ENCODE measurements around the gene MYL12B.
"Not testable (repeated sequence)": the region's sequence is repeated elsewhere in the genome, so short reads cannot be mapped to it uniquely, and the experiment has no call there.

MYL12B gene

DNA sequence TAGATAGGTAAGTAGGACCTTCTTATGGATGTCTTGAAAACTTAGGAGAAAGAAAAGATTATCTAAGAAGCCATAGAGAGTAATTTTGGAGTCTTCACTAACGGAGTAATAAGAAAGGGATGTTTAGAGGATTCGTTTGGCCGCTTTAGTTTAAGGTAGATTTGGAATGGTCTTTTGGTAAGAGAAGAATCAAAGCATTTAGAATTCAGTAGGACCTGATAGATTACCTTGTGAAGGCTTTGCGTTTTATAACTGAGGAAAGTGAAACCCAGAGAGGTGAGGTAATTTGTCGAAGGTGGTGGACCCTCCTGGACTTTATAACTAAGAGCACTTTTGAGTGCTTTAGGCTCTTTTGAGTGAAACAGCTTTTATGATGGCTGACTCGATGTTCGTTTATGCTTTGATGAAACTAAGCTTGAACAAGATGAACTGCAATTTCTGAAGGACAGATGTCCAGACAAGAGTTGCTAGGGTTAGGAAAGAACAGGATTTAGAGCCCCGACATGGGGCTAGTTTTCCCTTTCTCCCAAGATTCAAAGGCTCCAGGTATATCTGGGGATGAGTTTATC lies 1.3 kb downstream of the MYL12B start:
- DNase-seq, result no peak

DNA sequence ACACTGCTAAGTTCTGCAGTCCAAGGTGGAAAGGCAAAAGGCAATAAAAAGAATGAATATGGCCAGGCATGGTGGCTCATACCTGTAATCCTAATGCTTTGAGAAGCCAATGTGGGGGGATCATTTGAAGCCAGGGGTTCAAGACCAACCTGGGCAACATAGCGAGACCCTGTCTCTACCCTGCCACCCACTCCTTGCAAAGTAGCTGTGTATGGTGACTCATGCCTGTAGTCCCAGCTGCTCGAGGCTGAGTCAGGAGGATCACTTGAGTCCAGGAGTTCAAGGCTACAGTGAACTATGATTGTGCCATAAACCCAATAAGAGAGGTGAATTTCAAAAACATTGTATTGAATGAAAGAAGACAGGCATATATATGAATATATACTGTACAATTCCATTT lies 2.4 kb downstream of the MYL12B start:
- DNase-seq, result no peak

- DNase-seq, result no peak
Observed at GRCh38 chr18:3265564-3266033, 3.7 kb downstream of the MYL12B start.

DNA sequence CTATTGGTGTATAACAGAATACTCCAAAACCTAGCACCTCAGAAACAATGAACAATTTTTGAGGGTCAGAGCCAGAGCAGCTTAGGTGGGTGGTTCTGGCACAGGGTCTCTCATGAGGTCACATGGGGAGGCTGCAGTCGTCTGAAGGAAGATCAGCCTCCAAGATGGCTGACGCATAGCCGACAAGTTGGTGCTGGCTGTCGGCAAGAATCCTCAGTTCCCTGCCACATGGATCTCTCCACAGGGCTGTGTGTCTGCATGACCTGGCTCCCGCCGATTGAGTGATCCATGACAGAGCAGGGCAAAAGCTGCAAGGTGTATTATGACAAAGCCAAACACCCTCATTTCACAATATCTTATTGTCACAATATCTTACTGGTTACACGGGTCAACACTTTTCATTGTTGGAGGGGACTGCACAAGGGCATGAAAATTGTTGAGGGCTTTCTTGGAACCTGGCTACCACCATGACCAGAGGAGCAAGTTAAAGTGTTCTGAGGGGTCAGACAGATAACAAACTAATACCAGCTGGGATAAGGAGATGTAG lies 4.2 kb downstream of the MYL12B start:
- no peak for DNase-seq

DNA sequence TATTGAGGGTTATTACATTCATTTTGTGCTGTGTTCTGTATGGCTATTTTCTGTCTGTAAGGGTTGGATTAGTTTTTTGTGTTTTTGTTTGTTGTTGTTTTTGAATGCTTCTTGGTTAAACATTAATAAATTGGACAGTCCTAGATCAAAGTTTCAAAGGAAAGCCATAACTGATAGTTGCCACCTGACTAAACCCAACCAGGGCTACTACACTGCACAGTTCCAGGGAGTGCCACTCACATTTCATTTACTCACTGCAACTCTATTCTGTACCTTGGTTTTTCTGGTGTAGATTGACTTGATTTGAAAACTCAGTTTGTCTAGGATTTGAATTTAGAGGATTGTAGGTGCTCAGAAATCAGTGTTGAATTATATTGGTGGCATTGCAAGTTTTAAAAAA lies 6.4 kb downstream of the MYL12B start:
- no peak for DNase-seq

DNA sequence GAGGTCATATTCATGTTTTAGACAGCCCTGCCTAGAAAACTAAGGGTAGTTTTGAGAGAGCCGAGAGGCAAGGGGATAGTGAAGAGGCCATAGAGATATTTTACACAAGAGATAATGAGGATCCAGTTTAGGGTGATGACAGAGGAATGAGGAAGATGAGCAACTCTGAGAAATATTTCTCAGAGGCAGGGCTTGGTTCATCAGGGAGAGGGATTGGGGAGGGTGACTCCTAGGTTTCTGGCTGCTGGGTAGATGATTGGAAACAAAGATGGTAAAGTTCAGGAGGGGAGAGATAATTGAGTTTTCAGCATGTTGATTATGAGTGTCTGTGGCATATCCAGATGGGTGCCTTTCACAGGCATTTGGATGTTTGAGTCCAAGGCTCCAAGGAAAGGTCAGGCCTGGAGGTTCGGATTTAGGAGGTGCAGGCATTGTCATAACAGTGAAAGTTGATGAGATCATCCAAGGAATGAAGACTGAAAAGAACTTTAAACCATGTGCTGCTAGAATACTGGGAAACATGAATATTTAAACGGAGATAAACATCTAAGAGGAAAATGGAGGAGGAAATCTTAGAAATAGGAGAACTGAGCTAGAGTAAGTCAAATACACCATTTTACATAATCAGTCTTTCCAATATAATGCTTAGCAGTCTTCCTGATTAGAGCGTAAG lies 7.4 kb downstream of the MYL12B start:
- DNase-seq, result no peak

GRCh38 chr18:3269914-3270299 lies 8.0 kb downstream of the MYL12B start:
- DNase-seq, result no peak

DNA sequence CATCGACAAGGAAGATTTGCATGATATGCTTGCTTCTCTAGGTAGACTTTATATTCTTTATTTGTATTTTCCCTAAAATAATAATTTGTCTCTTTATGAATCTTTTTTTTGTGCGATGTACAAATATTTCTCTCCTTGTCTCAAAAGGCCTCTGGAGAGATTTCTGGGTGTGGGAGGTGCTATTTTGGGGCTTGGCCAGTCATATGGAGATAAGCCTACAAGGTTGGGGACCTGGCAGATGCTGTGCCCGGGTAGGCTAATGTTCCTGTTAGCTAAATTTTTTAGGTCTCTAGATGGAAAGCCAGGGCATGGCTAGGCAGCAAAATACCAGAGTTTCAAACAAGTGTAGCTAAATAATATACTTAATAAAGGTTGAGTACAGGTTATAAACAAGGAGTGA lies 11.1 kb downstream of the MYL12B start:
- DNase-seq, result no peak

- not testable (repeated sequence) for DNase-seq
Observed at GRCh38 chr18:3277643-3278213, 15.8 kb downstream of the MYL12B start.

GRCh38 chr18:3279201-3280185 lies 17.6 kb downstream of the MYL12B start:
- DNase-seq, result no peak

DNA sequence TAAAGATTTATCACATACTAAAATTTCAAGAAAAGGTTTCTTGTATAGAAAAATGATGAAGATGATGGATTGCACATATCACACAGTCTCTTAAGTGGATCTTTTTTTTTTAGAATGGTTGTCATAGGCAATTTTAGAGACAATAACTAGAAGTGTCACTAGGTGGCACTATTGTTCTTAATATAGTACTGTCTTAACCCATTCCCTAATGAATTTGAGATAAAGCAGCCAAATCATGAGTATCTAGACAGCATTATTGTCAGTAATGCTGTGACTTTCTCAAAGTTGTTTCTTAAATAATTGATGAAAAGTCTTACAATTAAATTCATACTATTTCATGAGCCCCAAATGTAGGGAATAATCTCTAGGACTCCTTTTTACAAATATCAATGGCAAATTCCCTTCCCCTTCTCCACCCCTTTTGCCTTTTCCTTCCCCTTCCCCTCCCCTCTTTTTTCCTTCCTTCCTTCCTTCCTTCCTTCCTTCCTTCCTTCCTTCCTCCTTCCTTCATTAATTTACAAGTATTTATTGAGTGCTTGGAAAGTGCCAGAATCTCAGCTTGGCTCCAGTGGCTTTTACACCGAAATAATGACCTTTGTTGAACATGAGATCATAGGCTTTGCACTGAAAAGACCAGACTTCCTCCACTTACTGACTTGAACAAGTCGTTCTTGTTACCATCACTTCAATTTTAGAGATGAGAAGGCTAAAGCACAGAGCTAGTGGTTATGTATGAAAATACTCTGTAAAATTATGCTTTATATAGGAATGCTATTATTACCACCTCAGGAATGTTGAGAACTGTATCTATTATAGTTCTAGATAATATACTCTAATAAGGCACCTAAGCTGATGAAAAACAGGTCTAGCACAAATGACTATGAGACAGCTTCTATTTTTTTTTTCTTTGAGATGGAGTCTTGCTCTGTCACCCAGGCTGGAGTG lies 19.8 kb downstream of the MYL12B start:
- peak; percentile 54 to 66 for DNase-seq

DNA sequence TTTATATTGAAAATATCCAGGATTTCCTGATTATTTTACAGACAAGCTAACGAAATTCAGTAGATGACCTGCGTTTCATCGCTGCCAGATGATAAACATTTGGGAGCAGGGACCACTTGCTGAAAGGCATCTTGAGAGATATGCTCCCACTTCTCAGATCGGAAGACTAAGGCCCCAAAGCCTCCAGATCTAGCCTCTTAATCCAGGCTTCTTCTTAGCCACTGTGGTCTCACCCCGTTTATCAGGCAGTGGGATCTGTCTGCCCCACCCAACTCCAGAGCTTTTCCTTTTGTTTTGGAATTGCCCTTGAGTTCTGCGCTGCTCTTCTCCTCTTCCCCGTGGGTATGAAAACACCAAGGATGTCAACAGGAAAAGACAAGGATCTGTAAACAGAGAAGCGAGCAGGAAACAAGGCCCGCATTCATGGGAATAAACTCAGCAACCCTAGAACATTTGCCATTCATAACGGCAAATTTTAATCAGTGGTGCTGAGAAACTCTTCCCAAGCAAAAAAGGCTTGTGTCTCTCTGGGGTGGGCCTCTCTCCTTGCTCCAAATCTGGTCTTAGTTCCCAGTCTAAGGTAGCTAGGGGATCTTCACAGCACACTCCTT lies 21.4 kb downstream of the MYL12B start:
- DNase-seq, result no peak

DNA sequence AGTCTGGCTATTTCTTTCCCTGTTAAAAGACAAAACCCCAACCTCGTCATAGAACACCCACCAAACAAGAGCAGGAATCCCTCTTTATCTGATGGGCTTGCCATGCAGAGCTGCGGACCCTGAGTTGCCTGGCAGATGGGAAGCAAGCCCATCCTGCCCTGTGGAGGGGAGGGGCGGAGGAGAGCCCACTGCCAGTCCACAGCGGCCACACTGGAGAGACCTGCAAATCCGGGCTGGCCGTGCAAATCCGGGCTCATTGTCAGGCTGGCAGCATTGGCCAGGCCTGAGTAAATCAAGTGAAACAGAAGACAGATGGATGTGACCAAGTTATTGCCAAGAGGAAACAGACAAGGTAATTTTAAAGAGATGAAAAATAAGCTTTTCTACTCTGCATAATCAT lies 22.0 kb downstream of the MYL12B start:
- peak in 1 of 2 experiments; percentile 25 for DNase-seq

DNA sequence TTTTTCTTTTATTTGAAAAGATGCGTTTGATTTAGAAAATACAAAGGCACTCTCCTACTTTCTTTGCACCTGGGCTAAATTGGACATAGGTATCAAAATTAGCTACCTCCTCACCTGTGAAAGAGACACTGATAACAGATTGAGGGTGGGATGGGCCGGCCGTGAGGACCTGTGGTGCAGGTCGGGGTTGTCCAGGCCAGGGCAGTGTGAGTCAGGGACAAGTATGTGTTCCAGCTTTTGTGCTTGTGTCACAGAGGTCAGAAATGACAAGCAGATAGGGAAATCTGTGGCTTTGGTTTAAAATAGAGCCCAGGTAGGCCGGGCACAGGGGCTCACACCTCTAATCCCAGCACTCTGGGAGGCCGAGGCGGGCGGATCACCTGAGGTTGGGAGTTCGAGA lies 22.6 kb downstream of the MYL12B start:
- no peak for DNase-seq

DNA sequence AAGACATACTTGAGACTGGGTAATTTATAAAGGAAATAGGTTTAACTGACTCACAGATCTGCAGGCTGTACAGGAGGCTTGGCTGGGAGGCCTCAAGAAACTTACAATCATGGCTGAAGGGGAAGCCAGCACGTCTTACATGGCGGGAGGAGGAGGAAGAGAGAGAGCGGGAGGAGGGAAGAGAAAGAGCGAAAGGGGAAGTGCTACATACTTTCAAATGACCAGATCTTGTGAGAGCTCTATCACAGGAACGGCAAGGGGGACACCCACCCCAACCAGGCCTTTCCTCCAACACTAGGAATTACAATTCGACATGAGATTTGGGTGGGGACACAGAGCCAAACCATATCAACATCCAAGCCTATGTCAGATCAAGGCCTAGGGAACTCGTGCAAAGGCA lies 24.2 kb downstream of the MYL12B start:
- no peak for DNase-seq

- no peak for DNase-seq
Observed at GRCh38 chr18:3293196-3293951, 31.4 kb downstream of the MYL12B start.

GRCh38 chr18:3294435-3295080 lies 32.6 kb downstream of the MYL12B start:
- peak; percentile 34 to 37 for DNase-seq

DNA sequence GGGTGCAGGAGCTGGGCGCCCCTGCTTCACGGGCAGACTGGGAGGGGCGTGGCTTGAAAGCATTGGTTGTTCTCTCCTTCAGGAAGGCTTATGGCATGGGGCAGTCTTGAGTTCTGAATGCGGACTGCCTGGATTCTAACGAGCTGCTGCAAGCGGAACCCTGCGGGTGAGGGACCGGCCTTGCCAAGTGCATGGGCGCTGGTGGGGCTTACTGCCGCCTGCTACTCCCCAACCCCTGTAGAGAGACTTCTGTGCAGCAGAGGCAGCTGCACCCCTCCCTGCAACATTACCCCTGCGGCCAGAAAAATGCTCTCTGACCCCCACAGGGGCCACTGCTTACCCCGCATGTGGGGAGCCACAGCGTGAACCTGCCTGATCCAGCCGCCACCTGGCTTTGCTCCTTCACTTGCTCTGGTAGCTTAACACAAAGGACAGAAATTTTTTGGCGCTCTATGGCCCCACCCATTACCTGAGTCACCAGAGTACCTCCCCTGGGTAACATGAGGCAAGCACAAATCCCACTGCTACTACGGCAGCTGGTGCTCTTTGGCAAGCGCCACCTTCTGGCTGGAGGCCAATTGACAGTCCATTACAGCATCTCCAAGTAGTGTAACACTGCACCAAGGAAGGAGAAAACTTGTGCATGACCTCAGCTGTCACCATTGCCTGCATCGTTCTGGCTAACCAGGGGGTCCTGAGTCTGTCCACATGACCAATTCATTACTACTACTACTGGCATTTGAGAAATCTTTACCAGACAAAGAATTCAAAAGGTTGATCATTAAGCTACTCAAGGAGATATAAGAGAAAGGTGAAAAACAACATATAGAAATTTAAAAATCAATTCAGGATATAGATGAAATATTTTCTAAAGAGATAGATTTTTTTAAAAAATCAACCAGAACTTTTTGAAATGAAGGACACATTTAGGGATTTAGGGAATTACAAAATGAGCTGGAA lies 35.4 kb downstream of the MYL12B start:
- DNase-seq, result peak; percentile 20 to 59

DNA sequence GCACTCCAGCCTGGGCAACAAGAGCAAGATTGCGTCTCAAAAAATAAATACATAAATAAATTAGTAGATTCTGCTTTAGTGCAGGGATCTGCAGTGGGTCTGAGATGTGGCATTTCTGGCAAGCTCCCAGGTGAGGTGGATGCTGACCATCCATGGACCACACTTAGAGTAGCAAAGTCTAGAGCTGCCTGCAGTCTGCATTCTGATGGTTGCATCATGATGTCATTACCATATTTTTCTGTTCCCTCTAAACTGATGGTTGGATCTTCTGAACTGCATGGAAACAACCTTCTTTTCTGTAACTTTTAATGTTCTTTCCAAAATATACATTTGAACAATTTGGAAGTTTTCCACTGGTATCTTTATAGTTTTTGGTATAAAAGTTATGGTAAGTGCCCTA lies 42.9 kb downstream of the MYL12B start:
- no peak for DNase-seq
